Hematopoietic multipotent progenitor cell treated with erythropoietin and hydrocortisone succinate and interleukin-3 and kit ligand, for 6 days (in vitro differentiated cells): Measurements from ENCODE around the gene NYNRIN.
"Not testable (repeated sequence)": the region's sequence is repeated elsewhere in the genome, so short reads cannot be mapped to it uniquely, and the experiment has no call there.

Experiments used
- DNase-seq: peaks from one replicate; pipeline ENCODE4 v3.0.0-alpha.2; 2015

The NYNRIN gene

DNA sequence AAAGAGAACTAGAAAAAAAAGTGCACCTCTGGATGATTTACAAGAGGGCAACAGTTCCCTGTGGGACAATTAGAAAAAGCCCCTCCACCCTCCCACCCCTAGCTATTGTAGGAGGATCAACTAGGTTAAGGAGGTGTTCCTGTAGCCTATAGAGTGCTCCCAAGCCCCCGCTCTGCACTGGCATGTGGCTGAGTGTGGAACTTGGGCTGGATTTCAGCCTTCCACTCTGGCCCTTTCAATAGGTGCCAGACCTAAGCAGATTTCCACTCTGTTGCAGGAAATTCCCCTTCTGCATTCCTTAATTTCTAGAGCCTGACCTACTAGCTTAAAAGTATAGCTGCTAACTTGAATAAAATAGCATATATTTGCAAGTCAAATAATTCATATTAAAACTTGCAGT is 28.1 kb upstream of the NYNRIN start:
- no peak for DNase-seq

DNA sequence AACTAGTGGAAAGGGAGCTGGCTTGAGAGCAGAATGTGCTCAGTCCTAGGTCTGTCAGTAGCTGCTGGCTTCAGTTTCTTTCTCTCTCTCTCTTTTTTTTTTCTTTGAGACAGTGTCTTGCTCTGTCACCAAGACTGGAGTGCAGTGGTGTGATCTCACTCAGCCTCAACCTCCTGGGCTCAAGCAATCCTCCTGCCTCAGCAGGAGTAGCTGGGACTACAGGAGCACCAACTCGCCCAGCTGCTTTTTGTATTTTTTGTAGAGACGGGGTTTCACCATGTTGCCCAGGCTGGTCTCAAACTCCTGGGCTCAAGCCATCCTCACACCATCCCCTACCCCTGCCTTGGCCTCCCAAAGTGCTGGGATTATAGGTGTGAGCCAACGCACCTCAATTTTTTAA is 27.2 kb upstream of the NYNRIN start:
- not testable (repeated sequence) for DNase-seq

- no peak for DNase-seq
These were observed 25.9 kb upstream of the NYNRIN start for GRCh38 chr14:24372701-24373416.

DNA sequence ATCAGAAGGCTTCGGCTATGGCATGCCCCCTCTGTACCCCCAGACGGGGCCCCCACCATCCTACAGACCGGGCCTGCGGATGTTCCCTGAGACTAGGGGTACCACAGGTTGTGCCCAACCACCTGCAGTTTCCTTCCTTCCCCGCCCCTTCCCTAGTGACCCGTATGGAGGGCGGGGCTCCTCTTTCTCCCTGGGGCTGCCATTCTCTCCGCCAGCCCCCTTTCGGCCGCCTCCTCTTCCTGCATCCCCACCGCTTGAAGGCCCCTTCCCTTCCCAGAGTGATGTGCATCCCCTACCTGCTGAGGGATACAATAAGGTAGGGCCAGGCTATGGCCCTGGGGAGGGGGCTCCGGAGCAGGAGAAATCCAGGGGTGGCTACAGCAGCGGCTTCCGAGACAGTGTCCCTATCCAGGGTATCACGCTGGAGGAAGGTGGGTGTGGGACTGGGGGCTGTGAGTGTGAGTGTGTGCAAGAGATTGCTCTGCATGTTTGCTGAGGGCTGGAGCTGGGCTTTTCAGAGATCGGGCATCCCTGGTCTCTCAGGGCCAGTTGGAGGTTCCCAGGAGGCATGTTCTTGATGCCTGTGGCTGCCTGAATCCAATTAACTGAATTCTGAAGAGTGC is 22.2 kb upstream of the NYNRIN start:
- DNase-seq = no peak

DNA sequence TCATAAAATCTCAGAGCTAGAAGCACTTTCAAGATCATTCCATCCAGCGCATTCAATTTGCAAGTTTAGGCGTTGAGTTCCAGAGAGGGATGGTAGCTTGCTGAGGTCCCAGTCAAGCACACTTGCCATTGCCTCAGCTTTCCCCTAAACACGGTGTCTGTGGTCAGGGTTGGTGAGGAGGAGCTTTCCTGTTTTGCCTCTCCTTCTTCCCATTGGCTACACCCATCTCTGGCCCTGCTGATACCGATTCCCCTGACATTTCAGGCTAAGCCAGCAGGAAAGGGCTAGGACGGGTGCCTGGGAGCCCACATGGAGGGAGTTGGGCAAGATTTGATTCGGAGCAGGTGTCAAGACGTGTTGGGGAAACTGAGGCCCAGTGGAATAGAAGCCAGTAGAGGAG is 21.7 kb upstream of the NYNRIN start:
- peak; percentile 52 for DNase-seq

DNA sequence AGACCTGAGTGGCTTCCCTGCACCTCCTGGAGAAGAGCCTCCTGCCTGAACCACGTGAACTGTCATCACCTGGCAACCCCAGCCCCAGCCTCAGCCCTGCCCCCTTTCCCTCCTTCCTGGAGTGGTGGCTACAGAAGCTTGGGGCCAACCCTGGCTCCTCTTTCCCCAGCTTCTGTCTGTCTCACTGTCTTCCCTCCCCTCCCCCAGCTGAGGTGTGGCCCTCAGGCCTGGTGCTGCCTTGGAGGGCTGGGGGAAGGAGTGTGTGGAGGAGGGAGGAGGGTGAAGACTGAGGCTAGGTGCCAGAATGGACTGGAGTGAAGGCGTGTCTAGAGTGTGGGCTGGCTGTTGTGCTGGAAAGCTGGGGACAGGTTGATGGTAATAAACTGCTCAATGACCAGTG is 21.1 kb upstream of the NYNRIN start:
- peak; percentile 83 for DNase-seq

GRCh38 chr14:24378327-24378726 is 20.5 kb upstream of the NYNRIN start:
- no peak for DNase-seq

GRCh38 chr14:24378981-24379906 is 19.6 kb upstream of the NYNRIN start:
- DNase-seq = no peak

GRCh38 chr14:24379907-24380730 is 18.7 kb upstream of the NYNRIN start:
- no peak for DNase-seq

- no peak for DNase-seq
These were observed 17.3 kb upstream of the NYNRIN start for GRCh38 chr14:24381363-24382063.

DNA sequence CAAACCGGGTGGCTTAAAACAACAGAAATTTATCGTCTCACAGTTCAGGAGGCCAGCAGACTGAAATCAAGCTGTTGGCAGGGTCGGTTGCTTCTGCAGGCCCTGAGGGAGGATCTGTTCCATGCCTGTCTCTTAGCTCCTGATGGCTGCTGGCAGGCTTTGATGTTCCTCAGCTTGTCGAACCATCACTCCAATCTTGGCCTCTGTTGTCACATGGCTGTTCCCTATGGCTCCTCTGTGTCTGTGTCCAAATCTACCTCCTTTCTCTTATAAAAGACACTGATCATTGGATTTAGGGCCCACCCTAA is 16.8 kb upstream of the NYNRIN start:
- no peak for DNase-seq

- no peak for DNase-seq
These were observed 14.6 kb upstream of the NYNRIN start for GRCh38 chr14:24384169-24384568.

- DNase-seq = no peak
These were observed 13.3 kb upstream of the NYNRIN start for GRCh38 chr14:24385524-24385923.

GRCh38 chr14:24387009-24387345 is 11.8 kb upstream of the NYNRIN start:
- no peak for DNase-seq

GRCh38 chr14:24387579-24387978 is 11.2 kb upstream of the NYNRIN start:
- DNase-seq = not testable (repeated sequence)

GRCh38 chr14:24388474-24389179 is 10.2 kb upstream of the NYNRIN start:
- DNase-seq = no peak

- DNase-seq = no peak
These were observed 9.5 kb upstream of the NYNRIN start for GRCh38 chr14:24389226-24389848.

- DNase-seq = peak; percentile 63
These were observed 7.9 kb upstream of the NYNRIN start for GRCh38 chr14:24390701-24391468.

DNA sequence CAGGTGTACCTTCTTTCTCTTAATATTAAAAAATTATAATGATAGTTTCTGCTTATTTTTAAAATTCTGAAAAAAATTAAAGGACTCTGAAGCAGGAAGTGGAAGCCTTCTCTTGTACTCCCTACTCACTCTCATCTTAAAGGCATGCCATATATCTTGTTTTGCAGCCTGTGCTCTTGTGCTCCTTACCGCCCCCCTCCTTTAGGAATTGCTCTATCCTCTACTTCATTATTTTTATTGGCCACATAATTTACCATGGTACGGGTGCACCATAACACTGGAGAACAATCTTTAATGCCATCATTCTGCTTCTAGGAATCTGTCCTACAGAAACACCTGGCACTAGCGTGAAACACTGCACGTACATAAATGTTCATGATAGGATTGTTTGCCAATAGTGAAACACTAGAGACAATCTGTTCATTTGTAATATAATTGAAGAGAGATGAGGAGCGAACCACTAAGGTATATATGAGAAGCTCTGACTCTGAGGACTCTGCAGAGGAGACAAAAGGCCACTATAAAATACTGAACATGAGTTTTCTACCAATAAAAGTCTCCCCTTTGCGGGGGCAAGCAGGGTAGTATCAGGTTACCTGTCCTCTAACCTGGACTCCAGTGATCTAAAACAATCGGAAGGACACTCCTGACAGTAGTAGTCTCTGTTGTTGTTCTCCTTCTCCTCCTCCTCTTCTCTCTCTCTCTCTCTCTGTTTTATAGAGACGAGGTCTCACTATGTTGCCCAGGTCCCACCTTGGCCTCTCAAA is 6.3 kb upstream of the NYNRIN start:
- DNase-seq = peak; percentile 69

DNA sequence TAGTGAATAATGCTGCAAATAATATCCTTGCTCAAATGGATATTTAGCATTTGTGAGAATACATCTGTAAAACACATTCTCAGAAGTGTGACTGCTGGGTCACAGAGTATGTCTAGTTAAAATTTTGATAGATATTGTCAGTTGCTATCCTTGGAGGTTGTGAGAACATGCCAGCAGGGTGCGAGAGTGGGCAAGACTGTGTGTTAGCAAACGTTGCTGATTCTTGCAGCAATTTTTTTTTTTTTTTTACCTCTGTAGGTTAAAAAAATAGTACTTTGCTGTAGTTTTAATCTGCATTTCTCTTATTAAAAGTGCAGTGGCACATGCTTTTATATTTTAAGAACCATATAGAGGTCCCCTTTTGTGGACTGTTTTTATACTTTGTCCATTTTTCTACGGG is 4.5 kb upstream of the NYNRIN start:
- peak; percentile 71 for DNase-seq
